H54 (cell line): ENCODE measurements around the gene SDHAF3.
"Not testable (repeated sequence)": the region's sequence is repeated elsewhere in the genome, so short reads cannot be mapped to it uniquely, and the experiment has no call there.

ENCODE experiments used
- DNase-seq: peaks from one replicate; pipeline ENCODE4 v3.0.0; 2011; ENCODE audit warnings: low spot score, mixed read lengths; ENCODE audit not compliant: insufficient read length
- FAIRE-seq: peaks from 3 replicates; lab custom pipeline; 2011; peaks lifted over from hg19 to GRCh38; lab: Jason Lieb, UNC
- POLR2A ChIP-seq: IDR thresholded peaks from 2 replicates; pipeline ENCODE4 v1.6.1; 2011; ENCODE audit warnings: low read depth, mild to moderate bottlenecking, low read length

SDHAF3 gene

GRCh38 chr7:97104719-97105238, 12.7 kb upstream of the SDHAF3 start:
- no peak for TF ChIP-seq POLR2A
- DNase-seq = peak; percentile 15

GRCh38 chr7:97107192-97107800, 10.2 kb upstream of the SDHAF3 start:
- TF ChIP-seq POLR2A = no peak
- DNase-seq (no peak), FAIRE-seq (no peak)

More at GRCh38 chr7:97104719-97105238, 12.7 kb upstream of the SDHAF3 start:
- FAIRE-seq = peak; percentile 84

DNA sequence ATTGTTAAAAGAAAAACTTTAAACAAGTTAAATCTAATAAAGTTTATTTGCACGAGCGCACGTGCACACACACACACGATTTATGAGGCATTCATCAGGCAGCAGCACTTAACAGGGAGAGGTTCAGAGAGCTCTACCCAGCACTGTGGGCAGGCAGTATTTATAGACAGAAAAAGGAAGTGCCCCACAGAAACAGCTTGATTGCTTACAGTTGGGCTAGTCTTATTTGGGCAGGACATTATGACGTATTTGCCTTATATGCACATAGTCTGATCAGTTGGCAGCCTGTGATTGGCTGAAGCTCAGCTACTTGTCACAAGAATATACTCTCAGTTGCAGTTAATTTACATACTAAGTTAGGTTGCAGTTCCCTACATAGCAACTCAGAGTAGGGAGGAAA, 1.2 kb upstream of the SDHAF3 start:
- no peak for TF ChIP-seq POLR2A
- no peak for FAIRE-seq
- no peak for DNase-seq

DNA sequence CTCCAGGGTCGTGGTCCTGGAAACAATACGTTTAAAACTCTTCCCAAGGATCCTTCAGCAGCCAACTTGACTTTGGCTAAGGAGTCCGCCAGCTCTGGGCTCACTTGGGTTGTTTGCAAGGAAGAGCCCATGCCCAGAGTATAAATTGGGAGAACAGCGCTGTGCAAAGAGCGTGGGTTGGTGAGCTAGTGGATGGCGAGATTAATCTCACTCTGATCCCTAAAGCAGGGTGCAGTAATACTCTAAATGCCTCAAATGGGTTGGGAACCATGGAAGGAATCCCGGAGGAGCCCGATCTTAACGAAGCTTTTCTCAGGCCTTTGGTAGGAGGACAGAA, 495 bp upstream of the SDHAF3 start:
- DNase-seq (no peak), FAIRE-seq (no peak)
- TF ChIP-seq POLR2A = no peak

GRCh38 chr7:97118306-97118917, 914 bp downstream of the SDHAF3 start:
- TF ChIP-seq POLR2A = no peak
- DNase-seq = no peak
- FAIRE-seq = no peak

DNA sequence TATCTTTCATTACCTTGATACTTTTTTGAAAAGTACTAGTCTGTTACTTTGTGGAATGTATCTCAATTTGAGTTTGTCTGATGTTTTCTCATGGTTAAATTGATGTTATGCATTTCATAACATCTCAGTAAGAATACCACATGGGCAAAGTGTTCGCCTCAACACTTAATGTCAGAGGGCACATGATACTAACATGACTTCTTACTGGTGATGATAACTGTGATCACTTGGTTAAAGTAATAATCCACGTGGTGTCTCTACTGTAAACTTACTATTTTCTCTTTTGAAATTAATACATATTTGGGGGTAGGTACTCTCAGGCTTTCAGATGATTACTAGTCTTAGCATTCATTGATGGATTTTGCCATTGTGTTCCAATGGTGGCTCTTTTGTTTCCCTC, 2.2 kb downstream of the SDHAF3 start:
- DNase-seq (no peak), FAIRE-seq (no peak)

DNA sequence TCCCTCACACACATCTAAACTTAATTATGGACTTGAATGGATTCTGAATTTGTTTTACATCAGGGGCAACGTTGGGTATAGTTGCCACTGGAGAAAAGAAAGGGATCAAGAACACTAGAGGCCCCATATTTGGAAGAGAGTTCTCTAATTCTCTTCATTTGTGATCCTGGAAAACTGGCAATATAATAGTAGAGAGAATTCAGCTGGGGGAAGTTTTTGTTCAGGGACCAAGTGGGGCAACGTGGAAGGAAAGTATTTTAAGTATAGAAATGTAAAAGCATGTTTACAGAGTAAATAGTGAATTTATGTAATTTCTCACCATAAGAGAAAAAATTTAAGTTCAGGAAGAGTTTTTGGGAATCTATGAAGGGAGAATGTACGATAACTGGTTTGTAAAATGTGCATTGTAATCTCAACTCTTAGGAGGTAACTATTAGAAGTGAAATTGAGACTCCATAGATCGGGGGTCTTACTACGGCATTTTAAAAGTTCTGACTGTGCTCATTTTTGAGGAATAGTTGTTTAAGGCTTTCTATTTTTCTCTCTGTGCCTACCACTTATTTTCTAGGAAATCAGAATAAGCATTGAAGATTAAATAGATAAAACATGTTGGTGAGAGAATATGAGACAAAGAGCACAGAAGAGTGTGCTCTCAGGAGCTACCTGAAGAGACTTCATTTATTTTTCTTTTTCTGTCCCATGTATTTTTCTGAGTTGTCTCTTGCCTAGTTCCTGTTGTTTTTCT, 3.4 kb downstream of the SDHAF3 start:
- FAIRE-seq = no peak
- no peak for TF ChIP-seq POLR2A
- no peak for DNase-seq

More for the DNA sequence above, 2.2 kb downstream of the SDHAF3 start:
- no peak for TF ChIP-seq POLR2A

DNA sequence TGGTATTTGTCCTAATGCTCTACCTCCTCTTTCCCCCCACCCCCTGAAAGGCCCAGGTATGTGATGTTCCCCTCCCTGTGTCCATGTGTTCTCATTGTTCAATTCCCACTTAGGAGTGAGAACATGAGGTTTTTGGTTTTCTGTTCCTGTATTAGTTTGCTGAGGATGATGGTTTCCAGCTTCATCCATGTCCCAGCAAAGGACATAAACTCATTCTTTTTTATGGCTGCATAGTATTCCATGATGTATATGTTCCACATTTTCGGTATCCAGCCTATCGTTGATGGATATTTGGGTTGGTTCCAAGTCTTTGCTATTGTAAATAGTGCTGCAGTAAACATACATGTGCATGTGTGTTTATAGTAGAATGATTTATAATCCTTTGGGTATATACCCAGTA, 5.6 kb downstream of the SDHAF3 start:
- FAIRE-seq, DNase-seq: not testable (repeated sequence)

DNA sequence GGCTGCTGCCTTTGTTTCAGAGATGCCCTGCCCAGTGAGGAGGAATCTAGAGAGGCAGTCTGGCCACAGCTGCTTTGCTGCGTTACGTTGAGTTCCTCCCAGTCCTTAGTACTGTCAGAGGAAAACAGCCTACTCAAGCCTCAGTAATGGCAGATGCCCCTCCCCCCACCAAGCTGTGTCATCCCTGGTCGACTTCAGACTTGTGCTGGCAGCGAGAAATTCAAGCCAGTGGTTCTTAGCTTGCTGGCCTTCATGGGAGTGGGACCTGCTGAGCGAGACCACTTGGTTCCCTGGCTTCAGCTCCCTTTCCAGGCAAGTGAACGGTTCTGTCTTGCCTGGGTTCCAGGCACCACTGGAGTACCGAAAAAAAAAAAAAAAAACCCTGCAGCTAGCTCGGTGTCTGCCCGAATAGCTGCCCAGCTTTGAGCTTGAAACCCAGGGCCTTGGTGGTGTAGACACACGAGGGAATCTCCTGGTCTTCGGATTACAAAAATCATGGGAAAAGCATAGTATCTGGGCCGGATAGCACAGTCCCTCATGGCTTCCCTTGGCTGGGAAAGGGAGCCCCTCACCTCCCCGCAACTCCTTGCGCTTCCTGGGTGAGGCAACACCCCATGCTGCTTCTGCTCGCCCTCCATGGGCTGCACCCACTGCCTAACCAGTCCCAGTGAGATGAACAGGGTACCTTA, 9.1 kb downstream of the SDHAF3 start:
- FAIRE-seq (no peak), DNase-seq (no peak)
- no peak for TF ChIP-seq POLR2A

DNA sequence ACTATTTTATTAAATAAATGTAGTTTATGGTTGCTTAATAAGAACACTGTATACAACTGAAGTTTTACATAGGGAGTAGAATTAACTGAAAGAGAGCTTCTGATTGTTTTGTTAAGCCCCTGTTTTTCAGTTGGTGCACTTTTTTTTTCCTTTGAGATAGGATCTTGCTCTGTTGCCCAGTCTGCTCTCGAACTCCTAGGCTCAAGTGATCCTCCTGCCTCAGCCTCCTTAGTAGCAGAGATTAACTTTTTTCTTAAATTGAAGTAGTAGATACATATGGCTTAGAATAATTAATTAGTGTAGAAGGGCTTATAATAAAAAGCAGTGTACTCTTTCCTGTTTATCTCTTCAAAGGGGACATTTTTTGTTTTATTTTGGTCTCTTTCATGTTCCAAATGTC, 11.2 kb downstream of the SDHAF3 start:
- FAIRE-seq = no peak
- no peak for DNase-seq
- TF ChIP-seq POLR2A = no peak

- FAIRE-seq = no peak
- DNase-seq = no peak
- TF ChIP-seq POLR2A = no peak
Measured at GRCh38 chr7:97130417-97131139, 13.1 kb downstream of the SDHAF3 start.

DNA sequence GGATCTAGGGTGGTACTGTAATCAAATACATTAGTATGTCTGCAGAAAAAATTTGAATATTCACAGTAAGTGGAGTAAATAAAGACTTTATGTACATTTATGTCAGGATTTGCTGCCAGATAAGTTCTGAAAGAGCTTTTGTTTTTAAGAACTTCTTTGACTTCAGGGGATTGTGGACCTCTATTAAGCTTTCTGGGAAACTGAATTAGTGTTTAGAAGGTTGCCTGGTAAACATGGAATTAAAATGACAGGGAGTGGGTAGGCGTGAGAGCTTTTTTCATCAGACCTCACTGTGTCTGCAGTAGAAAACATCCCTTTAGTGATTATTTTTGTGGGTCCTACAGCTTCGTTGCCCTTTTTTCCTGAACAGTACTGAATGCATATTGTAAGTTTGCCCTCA, 15.7 kb downstream of the SDHAF3 start:
- DNase-seq (no peak), FAIRE-seq (no peak)
- TF ChIP-seq POLR2A = no peak

DNA sequence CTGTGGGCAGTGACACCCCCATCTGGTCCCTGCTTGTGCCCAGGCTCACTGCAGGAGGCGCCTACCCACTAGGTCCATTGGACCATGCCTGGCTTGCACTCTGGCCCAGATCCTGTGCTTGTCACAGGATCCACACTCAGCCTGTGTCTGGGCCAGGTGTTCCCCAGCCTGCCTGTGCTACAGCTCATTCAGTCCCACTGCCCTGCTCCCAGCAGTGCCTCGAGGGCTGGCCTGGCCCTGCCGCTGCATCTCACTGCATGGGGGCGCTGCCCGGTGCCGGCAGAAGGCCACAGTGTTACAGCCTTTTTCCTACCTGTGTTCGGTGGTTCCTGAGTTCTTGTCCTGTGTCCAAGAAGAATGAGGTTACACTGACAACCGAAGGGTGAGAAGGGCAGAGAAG, 21.3 kb downstream of the SDHAF3 start:
- no peak for TF ChIP-seq POLR2A
- no peak for DNase-seq
- no peak for FAIRE-seq
